GM12878 (cell line): ENCODE measurements around the gene CERKL. TPM values are rescaled to one million over a fixed set of nuclear protein-coding genes. Genes with fewer than 3 reads are reported as not detected.
A peak's percentile ranks its signal among the peaks of the same experiment; 100 is the strongest.

ENCODE experiments used
- ATAC-seq: fragments of 200-7000 bp; cut with Tn5 transposase; 3 replicates; pipeline ENCODE4 v1.9.1; 2020; ENCODE audit warnings: mild to moderate bottlenecking, moderate library complexity
- BruUV-seq: library from RNA; stranded (reverse); fragments of 400-500 nt; replicated peaks from 2 replicates; lab custom pipeline; 2021; lab: Mats Ljungman, UMichigan
- CTCF ChIA-PET: fragments of 300-600 bp; sonication (Branson Sonifier 250); formaldehyde crosslinking; extraction: SDS; loops from one replicate; lab custom pipeline; 2021; ENCODE audit warnings: inconsistent platforms; lab: Yijun Ruan, JAX
- POLR2A ChIA-PET: fragments of 350-600 bp; formaldehyde crosslinking; extraction: SDS; loops from one replicate; lab custom pipeline; 2021; ENCODE audit warnings: inconsistent platforms; lab: Charles Lee
- RAD21 ChIA-PET: fragments of 300-600 bp; sonication (Branson Sonifier 250); formaldehyde crosslinking; loops from one replicate; lab custom pipeline; 2023; ENCODE audit warnings: antibody characterized with exemption; ENCODE audit not compliant: unreplicated experiment; lab: Charles Lee
- SMC1A ChIA-PET: fragments of 300-600 bp; sonication (Branson Sonifier 250); formaldehyde crosslinking; loops from one replicate; lab custom pipeline; 2023; ENCODE audit not compliant: unreplicated experiment, uncharacterized antibody; lab: Charles Lee
- DNase-seq: peaks from one replicate; pipeline ENCODE4 v3.0.0-alpha.2; 2011; ENCODE audit warnings: low read depth, low spot score
- FAIRE-seq: peaks from 3 replicates; lab custom pipeline; 2011; peaks lifted over from hg19 to GRCh38; lab: Jason Lieb, UNC
- H2AFZ ChIP-seq: 2 replicates; pipeline ENCODE4 v1.6.0; 2011; ENCODE audit warnings: low read depth, low read length, control low read depth; ENCODE audit not compliant: control insufficient read depth
- H3K27ac ChIP-seq: 2 replicates; pipeline ENCODE4 v1.5.1; 2011; ENCODE audit warnings: control low read depth; ENCODE audit not compliant: control insufficient read depth, insufficient read depth
- H3K27me3 ChIP-seq, 2 experiments: replicated peaks in 1 of 2; 2 replicates each; pipeline versions ENCODE4 v1.6.0 to v1.6.1; 2011; ENCODE audit warnings: low read length in 1 of 2; ENCODE audit not compliant: control insufficient read depth in 2 of 2, insufficient read depth in 2 of 2
- H3K36me3 ChIP-seq, 2 experiments: 2 replicates each; pipeline ENCODE4 v1.5.1; 2011; ENCODE audit warnings: low read length in 1 of 2; ENCODE audit not compliant: control insufficient read depth in 2 of 2, insufficient read depth in 2 of 2
- H3K4me1 ChIP-seq: 2 replicates; pipeline ENCODE4 v1.6.1; 2011; ENCODE audit warnings: mild to moderate bottlenecking, low read length, moderate library complexity, mixed read lengths; ENCODE audit not compliant: control insufficient read depth, insufficient read depth
- H3K4me2 ChIP-seq: 2 replicates; pipeline ENCODE4 v1.6.0; 2011; ENCODE audit warnings: control low read depth; ENCODE audit not compliant: control insufficient read depth, insufficient read depth
- H3K4me3 ChIP-seq: fragments of 200-600 bp; sonication (generic); 2 replicates; pipeline ENCODE4 v1.5.1; 2016
- H3K79me2 ChIP-seq: 2 replicates; pipeline ENCODE4 v1.6.0; 2011; ENCODE audit warnings: low read length; ENCODE audit not compliant: control insufficient read depth, insufficient read depth
- H3K9ac ChIP-seq: 2 replicates; pipeline ENCODE4 v1.8.0; 2011; ENCODE audit warnings: low read length, control low read depth, mixed read lengths; ENCODE audit not compliant: control insufficient read depth, insufficient read depth
- H3K9me3 ChIP-seq: replicated peaks from 3 replicates; pipeline ENCODE4 v1.5.1; 2011; ENCODE audit warnings: mild to moderate bottlenecking, low read length; ENCODE audit not compliant: control insufficient read depth, insufficient read depth
- H4K20me1 ChIP-seq: 2 replicates; pipeline ENCODE4 v1.6.0; 2011; ENCODE audit not compliant: control insufficient read depth, insufficient read depth
- ATF7 ChIP-seq: fragments of 450-650 bp; IDR thresholded peaks from 2 replicates; pipeline ENCODE4 v1.6.1; 2016; ENCODE audit warnings: low read depth, mild to moderate bottlenecking
- E4F1 ChIP-seq: fragments of 450-650 bp; IDR thresholded peaks from 2 replicates; pipeline ENCODE4 v1.6.1; 2018; ENCODE audit warnings: borderline replicate concordance, mild to moderate bottlenecking; ENCODE audit not compliant: partially characterized antibody
- EP300 ChIP-seq, 2 experiments: fragments of 150-350 bp in 1 of 2; IDR thresholded peaks; 2 replicates each; pipeline ENCODE4 v1.6.1; 2011 to 2012; ENCODE audit warnings: low read depth in 2 of 2, low read length in 2 of 2, borderline replicate concordance in 1 of 2, improper control_type of control experiment in 1 of 2, inconsistent platforms in 1 of 2; ENCODE audit not compliant: control insufficient read depth in 1 of 2
- JUND ChIP-seq: IDR thresholded peaks from 2 replicates; pipeline ENCODE4 v1.6.1; 2012; ENCODE audit warnings: low read depth, mild to moderate bottlenecking, low read length, improper control_type of control experiment, moderate library complexity
- NBN ChIP-seq: fragments of 450-650 bp; IDR thresholded peaks from 2 replicates; pipeline ENCODE4 v1.6.1; 2016
- PAX8 ChIP-seq: fragments of 450-650 bp; IDR thresholded peaks from 2 replicates; pipeline ENCODE4 v1.6.1; 2017; ENCODE audit warnings: mild to moderate bottlenecking, moderate library complexity
- PBX3 ChIP-seq: IDR thresholded peaks from 2 replicates; pipeline ENCODE4 v1.6.1; 2011; ENCODE audit warnings: mild to moderate bottlenecking, low read depth, low read length, moderate library complexity; ENCODE audit not compliant: insufficient replicate concordance
- RBBP5 ChIP-seq: fragments of 200-600 bp; sonication (generic); conservative IDR thresholded peaks from 2 replicates; pipeline ENCODE4 v1.6.1; 2016
- RCOR1 ChIP-seq: conservative IDR thresholded peaks from 2 replicates; pipeline ENCODE4 v1.6.1; 2012; ENCODE audit warnings: low read depth, low read length, improper control_type of control experiment
- SREBF1 ChIP-seq: IDR thresholded peaks from 2 replicates; pipeline ENCODE4 v1.6.1; 2012; ENCODE audit warnings: mild to moderate bottlenecking, low read length
- SRF ChIP-seq, 2 experiments: IDR thresholded peaks; 2 replicates each; pipeline ENCODE4 v1.6.1; 2011; ENCODE audit warnings: low read depth in 2 of 2, low read length in 2 of 2, mild to moderate bottlenecking in 1 of 2, moderate library complexity in 1 of 2
- SUZ12 ChIP-seq: fragments of 200-600 bp; sonication (generic); IDR thresholded peaks from one replicate; pipeline ENCODE4 v1.6.1; 2018; ENCODE audit warnings: antibody characterized with exemption, mild to moderate bottlenecking; ENCODE audit not compliant: unreplicated experiment
- TCF7 ChIP-seq: IDR thresholded peaks from 2 replicates; pipeline ENCODE4 v1.6.1; 2014; ENCODE audit warnings: antibody characterized with exemption, borderline replicate concordance
- YY1 ChIP-seq: IDR thresholded peaks from 2 replicates; pipeline ENCODE4 v1.6.1; 2011; ENCODE audit warnings: low read depth, mild to moderate bottlenecking, low read length
- ZZZ3 ChIP-seq: IDR thresholded peaks from 2 replicates; pipeline ENCODE4 v1.6.1; 2011; ENCODE audit warnings: low read depth; ENCODE audit not compliant: control insufficient read depth, insufficient read length
- WGBS: methylation state at CpG from one replicate; pipeline ENCODE4 v1.1.6; 2016; ENCODE audit warnings: low lambda C conversion rate; ENCODE audit not compliant: insufficient replicate concordance, insufficient coverage; ENCODE audit errors: missing lambda C conversion rate; 5-methylcytosine and 5-hydroxymethylcytosine counted together
- in situ Hi-C: fragments of 300-500 bp; cut with MboI; formaldehyde crosslinking; loops from 9 replicates; pipeline ENCODE4 v1.14.3; 2018; ENCODE audit warnings: mixed read lengths
- intact Hi-C: fragments of 100-400 bp; cut with micrococcal nuclease; formaldehyde crosslinking; loops from one replicate; pipeline ENCODE4 v1.14.2; 2022; ENCODE audit not compliant: unreplicated experiment
- polyA plus RNA-seq, 11 experiments: library from polyadenylated mRNA; depleted of rRNA in 4 of 11; unstranded in 6 of 11; stranded (reverse) in 5 of 11; fragments of >200 nt; fragmentation: Nextera tagmentation in 4 of 11; fragmentation: Illumina TruSeq in 1 of 11; extraction: Ambion mirVana in 4 of 11; extraction: Trizol in 1 of 11; gene quantifications; 1 replicate in 1 of 11; 2 replicates in 10 of 11; pipeline versions ENCODE4 v1.2.1 to v1.2.3, GENCODE V29; 2011 to 2016; ENCODE audit warnings: inconsistent platforms in 2 of 11, missing spikeins in 2 of 11, low read depth in 1 of 11
- total RNA-seq, 4 experiments: library from RNA; depleted of rRNA in 3 of 4; stranded (reverse); fragments of >200 nt in 3 of 4; fragmentation: Illumina TruSeq in 1 of 4; extraction: Trizol in 1 of 4; gene quantifications; 2 replicates each; pipeline versions ENCODE4 v1.2.1 to v1.2.3, GENCODE V29; 2013 to 2021
- TF ChIP-seq, protein P1 (sequence below): fragments of 450-650 bp; IDR thresholded peaks from 2 replicates; pipeline ENCODE4 v1.6.1; 2017; ENCODE audit warnings: mild to moderate bottlenecking, moderate library complexity

CERKL gene
- total and polyA plus RNA-seq, 10 of the 15 experiments (the other 5 are each of a cell fraction or from before 2014, with no cell fraction given), result 0.05 to 23.0 (median 6.0) TPM; not detected in 2

DNA sequence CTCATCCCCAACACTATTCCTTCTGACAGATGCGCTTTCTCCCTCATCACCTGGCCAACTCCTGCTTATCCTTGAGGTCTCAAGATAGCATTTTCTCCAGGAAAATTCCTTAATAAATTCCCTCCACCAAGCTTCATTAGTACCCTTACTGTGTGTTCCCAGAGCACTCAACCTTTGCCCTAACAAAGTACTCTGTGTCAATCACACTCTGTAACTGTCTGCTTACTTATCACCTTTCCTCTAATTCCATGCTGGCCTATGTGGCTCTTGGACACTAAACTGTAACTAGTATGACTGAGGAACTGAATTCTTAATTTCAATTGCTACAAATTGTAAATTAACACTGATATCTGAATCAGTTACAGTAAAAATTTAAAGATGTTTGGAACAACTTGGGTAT lies 41.3 kb upstream of the CERKL start:
- ATAC-seq (no peak), DNase-seq (no peak), FAIRE-seq (peak; percentile 27)
- POLR2A ChIA-PET, result no interaction called here
- H3K36me3 ChIP-seq, result no peaks in the 10 kb centered on the region
- BruUV-seq, result no TSS peak
- H3K4me2 ChIP-seq, result no peak overlapping the region
- intact Hi-C loops, result no loop called here
- H3K27me3 ChIP-seq, result no peaks in the 10 kb centered on the region
- H2AFZ ChIP-seq, result no peak overlapping the region
- H3K4me1 ChIP-seq, result no peaks in the 10 kb centered on the region
- no peaks in the 10 kb centered on the region for H4K20me1 ChIP-seq
- H3K27ac ChIP-seq, result no peak overlapping the region
- H3K9ac ChIP-seq, result no peak overlapping the region
- RAD21 ChIA-PET, result no interaction called here
- CTCF ChIA-PET, result interaction anchor here (0.8 kb wide), 1 partner anchor 12 kb away, joined by 3 read pairs; no protein-coding TSS in a partner anchor
- no peaks in the 10 kb centered on the region for H3K9me3 ChIP-seq
- in situ Hi-C loops, result no loop called here
- SMC1A ChIA-PET, result interaction anchor here (1.1 to 1.3 kb wide), 2 partner anchors 16 to 125 kb away, joined by 3 read pairs; no protein-coding TSS in a partner anchor
- WGBS, result 82% methylated on average over 1 of the region's 1 CpG
- no peaks in the 10 kb centered on the region for H3K79me2 ChIP-seq
- H3K4me3 ChIP-seq, result no peak overlapping the region
- TF ChIP-seq RBBP5, result no peak
- TF ChIP-seq PBX3, result no peak
- TF ChIP-seq RCOR1, result no peak
- no peak for TF ChIP-seq ZZZ3
- no peak for TF ChIP-seq ATF7
- TF ChIP-seq SUZ12, result no peak
- TF ChIP-seq PAX8, result no peak
- TF ChIP-seq EP300 (IDR thresholded peaks at IDR 0.05; ENCODE audit: borderline replicate concordance in 1 of 2, control insufficient read depth in 1 of 2, low read depth in 2 of 2, low read length in 2 of 2), result no peak
- TF ChIP-seq NBN, result no peak
- TF ChIP-seq SREBF1, result no peak
- TF ChIP-seq SRF (IDR thresholded peaks at IDR 0.05; ENCODE audit: low read depth in 2 of 2, low read length in 2 of 2), result no peak
- TF ChIP-seq, protein P1, sequence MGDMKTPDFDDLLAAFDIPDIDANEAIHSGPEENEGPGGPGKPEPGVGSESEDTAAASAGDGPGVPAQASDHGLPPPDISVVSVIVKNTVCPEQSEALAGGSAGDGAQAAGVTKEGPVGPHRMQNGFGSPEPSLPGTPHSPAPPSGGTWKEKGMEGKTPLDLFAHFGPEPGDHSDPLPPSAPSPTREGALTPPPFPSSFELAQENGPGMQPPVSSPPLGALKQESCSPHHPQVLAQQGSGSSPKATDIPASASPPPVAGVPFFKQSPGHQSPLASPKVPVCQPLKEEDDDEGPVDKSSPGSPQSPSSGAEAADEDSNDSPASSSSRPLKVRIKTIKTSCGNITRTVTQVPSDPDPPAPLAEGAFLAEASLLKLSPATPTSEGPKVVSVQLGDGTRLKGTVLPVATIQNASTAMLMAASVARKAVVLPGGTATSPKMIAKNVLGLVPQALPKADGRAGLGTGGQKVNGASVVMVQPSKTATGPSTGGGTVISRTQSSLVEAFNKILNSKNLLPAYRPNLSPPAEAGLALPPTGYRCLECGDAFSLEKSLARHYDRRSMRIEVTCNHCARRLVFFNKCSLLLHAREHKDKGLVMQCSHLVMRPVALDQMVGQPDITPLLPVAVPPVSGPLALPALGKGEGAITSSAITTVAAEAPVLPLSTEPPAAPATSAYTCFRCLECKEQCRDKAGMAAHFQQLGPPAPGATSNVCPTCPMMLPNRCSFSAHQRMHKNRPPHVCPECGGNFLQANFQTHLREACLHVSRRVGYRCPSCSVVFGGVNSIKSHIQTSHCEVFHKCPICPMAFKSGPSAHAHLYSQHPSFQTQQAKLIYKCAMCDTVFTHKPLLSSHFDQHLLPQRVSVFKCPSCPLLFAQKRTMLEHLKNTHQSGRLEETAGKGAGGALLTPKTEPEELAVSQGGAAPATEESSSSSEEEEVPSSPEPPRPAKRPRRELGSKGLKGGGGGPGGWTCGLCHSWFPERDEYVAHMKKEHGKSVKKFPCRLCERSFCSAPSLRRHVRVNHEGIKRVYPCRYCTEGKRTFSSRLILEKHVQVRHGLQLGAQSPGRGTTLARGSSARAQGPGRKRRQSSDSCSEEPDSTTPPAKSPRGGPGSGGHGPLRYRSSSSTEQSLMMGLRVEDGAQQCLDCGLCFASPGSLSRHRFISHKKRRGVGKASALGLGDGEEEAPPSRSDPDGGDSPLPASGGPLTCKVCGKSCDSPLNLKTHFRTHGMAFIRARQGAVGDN, result no peak
- TF ChIP-seq TCF7, result no peak
- TF ChIP-seq E4F1, result no peak
- TF ChIP-seq YY1, result no peak
- TF ChIP-seq JUND, result no peak
